ENCODE data around the gene ERICH6B.

ERICH6B gene

DNA sequence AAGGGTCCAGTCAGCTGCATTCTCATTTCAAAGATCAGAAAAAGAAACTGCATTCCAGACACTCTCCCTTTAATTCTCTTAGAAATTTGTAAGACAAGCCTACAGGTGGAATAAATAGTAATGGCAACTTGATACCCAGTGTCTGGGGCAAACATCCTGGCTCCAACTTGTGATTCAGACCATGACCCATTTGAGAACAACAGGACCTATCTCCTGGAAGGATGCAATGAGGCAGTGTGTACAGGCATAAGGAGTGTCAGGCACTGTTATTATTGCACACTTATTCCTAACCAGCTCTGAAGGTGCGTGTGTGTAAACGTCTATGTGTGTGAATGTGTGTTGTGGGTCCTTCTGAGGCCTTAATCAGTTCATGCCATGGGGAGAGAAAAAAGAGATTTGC lies 13.9 kb downstream of the ERICH6B start:
- DNase-seq (ENCODE audit: low read depth), result no peak

DNA sequence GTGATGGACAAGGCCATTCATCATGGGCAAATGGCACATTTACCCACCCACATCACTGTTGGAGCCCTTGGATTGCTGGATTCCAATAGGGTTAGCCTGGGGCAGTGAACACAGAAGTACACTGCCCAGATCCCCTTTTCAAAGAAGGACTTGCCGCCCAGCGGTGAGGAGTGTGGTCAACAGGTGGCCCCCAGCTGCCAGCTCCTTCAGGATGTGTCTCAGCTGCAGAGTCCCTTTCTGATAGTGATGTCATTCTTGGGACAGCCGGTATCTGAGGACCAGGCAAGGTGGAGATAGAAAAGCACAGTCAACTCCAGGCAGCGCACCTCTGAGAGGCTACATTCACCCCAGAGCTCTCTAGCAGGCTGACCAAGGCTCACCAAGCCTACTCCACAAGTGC lies 16.9 kb downstream of the ERICH6B start:
- no peak for DNase-seq (ENCODE audit: low read depth)

DNA sequence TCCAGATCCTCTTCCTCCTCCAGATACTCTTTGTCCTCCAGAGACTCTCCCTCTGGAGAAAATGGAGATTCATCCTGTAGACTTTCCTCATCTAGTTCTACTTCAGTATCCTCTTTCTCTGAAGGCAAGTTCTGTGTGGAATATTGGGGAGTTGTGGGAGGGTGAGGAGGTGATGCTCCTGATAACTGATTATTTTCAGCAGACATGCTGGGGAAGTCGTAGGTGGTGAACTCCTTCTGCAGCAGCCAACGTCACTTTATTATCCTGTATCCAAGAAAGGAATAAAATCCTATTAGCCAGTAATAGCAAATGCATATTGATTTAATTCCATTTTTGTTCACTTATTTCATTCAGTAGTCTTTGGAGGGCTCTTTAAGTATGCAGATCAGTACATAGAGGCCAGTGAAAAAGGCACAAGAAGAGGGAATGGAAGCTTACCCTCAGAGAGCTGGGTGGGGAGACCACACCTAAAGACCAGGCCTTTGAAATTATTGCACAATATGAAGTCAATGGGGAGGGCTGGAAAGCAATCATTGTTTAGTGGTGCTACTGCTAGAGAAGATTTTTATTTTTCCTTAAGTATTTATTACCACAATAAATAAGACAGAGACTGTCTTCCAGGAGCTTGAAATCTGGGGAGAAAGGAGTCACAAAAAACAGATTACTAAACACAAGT lies 18.6 kb downstream of the ERICH6B start:
- no peak for DNase-seq (ENCODE audit: low read depth)

DNA sequence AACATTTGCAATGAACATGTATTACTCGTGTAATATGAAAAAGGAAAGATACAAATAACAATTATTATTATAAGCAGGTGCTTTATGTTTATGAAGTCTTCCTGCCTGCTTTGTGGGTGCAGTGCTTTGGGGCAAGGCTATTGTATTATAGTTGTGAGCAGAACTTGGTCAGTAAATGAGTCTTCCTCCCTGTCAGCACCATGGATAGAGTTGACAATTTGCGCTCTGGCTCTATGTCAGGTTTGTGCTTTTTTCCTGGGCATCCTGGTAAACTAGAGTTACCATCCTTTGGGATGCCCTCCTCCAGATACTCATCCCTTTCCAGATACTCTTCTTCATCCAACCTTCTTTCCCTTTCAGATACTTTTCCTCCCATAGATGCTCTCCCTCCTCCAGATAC lies 19.6 kb downstream of the ERICH6B start:
- no peak for DNase-seq (ENCODE audit: low read depth)

DNA sequence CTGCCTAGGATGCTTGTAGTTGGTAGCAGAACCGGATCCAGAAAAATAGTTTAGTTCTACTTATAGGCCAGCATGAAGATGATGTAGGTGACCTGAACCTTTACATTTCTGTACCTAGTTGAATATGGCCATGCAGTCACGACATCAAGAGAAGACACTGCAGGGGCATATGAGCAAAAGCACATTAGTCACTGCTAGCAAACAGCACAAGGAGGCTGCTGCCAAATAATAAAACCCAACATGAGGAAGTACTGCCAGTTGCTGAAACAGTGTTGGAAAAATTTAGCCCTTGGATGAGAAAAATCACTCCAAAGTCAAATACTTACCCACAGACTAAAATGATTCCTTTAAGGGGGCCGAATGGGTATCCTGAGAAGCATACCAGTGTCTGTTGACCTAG lies 20.8 kb downstream of the ERICH6B start:
- no peak for DNase-seq (ENCODE audit: low read depth)

DNA sequence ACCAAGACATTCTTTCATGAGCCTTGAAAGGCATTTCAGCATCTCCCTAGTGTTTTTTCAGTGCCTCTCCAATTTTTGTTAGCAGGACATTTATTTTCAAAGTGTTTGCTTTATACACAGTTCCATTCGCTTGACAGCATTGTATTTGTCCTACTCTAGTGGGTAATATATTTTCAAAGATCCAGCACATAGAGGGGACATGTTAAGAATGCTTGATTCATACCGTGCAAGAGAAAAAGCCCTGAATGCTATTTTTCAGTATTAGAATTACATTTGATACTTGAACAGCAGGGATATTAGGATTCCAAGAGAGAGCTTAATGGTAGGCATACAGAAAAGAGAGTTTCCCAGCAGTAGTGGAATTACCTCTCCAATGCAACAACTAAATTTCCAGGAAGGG lies 21.3 kb downstream of the ERICH6B start:
- no peak for DNase-seq (ENCODE audit: low read depth)

DNA sequence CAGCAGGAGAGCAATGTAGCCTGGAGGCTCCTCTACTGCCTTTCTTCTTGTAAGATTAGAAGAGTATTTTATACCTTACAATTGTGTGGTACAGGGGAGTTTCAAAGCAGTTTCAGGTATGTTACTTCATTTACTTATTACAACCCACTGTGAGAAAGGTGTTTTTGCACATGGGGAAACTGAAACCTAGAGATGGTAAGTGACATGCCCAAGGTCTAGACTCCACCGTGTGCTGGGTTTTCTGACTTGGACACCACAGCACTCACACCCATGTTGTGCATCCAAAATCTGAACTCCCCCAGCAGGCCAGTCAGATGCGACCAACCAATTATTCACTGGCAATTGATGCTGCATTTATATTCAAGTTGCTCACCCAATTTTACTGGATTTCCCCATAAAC lies 22.8 kb downstream of the ERICH6B start:
- no peak for DNase-seq (ENCODE audit: low read depth)

DNA sequence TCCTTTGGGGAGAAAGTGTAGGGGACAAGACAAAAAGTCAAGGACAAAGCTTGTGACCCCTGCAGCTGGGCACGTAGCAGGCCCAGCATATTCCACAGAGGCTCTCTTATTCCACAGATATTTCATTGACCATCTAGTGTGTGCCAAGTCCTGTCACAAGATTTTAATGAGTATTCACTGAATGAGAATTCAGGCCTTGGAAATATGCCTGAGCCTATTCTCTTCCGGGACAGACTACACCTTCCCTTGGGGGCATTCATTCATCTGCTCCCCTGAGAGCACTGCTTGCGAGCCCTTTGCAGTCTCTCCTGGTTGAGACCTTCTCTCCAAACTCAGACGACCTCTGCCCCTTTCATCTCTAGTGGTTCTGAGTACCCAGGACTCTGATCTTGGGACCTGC lies 25.5 kb downstream of the ERICH6B start:
- no peak for DNase-seq (ENCODE audit: low read depth)

DNA sequence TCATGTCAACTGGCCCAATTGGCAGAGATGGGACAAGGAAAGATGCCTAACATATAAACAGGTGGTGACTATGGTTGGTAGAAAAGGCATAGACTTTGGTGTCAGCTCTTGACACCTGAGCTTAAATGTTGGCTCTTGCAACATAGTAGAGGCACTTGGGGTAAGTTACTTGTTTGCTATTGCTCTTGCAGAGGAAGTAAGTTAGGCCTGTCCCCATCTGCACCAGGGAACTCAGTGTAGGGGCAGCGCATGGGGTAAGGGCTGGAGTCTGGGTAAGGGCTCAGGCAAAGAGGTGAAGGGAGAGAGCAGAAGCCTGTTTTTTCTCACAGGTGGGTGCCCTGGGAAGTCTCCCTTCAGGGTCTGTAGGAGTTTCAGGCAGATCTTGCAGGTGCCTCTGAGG lies 27.6 kb downstream of the ERICH6B start:
- DNase-seq (ENCODE audit: low read depth), result no peak

DNA sequence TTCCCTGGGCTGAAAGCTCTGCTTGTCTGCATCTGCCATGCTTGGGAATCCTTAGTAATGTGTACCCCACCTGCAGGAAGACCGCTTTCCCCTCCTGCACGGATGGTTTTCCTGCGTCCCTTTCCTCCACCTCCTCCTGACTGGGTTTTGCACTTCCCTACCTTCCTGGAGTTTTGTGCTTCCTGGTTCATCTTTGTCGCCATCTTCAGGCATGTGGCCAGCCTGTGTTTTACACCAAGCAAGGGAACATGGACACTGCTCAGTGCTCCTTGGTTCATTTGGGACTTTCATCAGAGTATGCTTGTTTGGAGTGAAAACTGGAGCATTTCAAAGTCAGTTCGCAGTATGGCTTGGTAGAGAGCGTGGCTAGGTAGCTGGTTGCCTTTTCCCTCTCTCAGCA lies 30.7 kb downstream of the ERICH6B start:
- DNase-seq (ENCODE audit: low read depth), result no peak

DNA sequence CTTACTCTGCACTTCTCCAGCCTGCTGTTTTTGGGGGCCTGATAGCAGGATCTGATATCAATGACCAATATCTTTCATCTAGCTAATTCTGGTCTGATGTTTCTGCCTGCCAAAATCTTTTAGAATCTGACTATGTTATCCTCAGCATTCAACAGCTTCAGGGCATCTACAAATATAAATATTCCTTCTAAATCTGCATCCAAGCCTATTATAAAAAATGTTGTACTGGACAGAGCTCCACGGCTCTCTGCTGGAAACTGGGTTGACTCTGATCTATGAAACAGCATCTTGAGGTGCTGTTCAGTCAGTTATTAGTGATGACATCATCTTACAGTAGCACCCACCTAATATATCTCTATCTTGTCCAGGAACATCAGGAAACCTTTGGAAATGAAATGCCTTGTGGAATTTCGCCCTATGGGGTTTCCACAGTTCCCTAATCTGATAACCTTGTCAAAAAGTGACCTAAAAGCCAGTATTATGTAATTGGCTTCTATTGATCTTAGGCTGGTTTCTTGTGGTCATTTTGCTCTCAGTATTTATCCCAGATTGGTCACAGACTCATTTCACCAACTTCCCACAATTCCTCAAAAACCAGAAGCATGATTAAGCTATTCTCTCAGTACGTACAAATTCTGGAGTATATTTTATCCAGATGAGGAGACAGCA lies 33.0 kb downstream of the ERICH6B start:
- no peak for DNase-seq (ENCODE audit: low read depth)

DNA sequence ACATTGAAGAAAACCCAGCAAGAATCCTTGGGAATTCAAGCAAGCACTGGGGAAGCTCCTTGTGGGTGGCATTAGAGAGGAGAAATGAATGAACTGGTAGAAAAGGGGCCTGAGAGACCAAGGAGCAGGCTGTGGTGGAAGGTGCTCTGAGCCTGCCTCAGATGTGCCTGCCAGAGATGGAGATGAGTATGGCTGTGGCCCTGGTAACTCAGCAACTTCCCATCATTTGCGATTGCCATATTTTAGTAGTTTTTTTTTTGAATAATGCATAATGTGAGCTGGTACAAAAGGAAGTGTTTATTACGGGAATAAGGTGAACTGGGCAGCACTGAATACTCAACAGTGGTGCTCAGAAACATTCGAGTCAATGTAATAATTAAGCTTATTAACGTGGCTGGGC lies 39.1 kb downstream of the ERICH6B start:
- DNase-seq (ENCODE audit: low read depth), result no peak

DNA sequence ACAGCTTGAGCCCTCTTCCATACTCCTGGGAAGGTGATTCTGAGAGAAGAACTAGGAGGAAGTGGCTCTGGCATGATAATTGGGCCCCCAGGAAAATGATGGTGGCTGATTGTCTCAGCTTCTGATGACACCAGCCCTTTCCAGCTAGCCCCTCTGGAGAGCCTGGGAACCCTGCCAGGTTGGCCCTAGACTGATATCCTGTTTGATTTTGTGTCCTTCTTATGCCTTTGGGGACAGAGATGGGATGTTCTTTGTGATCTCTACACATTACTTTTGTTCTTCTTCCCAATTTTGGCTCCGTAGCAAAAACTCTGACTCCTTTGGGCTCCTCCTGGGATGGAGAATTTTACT lies 39.7 kb downstream of the ERICH6B start:
- no peak for DNase-seq (ENCODE audit: low read depth)

DNA sequence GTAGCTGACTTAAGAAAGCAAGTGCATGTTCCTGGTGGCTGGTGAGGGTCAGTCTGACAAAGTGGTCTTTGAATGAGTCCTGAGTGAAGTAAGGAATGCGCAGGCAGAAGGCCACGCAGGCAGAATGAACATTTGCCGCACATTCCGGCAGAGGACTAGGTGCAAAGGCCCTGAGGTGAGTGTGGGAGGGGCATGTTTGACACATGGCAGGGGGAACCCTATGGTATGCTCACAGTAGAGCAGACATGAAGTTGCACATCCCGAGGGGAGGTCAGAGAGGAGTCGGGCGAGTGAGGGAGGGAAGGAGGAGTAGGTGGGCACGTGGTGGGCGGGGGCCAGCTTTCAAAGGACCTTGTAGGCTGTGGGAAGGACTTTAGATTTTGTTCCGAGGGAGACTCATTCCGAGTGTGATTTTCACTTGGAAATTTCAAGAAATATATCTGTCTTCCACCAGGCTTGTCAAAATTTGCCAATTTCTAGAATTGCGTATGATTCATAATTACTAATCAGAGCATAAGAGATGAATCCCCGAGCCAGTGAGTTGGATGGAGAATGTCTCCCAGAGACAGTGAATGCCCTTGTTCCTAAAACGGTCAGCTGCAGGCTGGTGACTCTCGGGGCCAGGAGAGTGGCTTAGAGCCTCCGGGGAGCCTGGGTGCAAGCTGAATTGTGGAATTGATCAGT lies 40.3 kb downstream of the ERICH6B start:
- DNase-seq (ENCODE audit: low read depth), result no peak

DNA sequence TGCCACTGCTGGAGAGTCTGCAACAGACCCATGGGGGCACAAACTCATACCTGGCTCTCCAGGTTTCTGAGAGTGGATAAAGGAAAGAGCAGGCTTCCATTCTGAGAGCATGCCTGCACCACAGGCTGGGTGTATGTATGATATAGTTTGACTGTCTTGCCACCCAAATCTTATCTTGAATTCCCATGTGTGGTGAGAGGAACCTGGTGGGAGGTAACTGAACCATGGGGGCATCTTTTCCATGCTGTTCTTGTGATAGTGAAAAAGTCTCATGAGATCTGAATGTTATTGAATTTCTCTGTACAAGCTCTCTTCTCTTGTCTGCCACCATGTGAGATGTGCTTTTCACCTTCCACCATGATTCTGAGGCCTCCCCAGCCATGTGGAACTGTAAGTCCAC lies 50.2 kb downstream of the ERICH6B start:
- DNase-seq (ENCODE audit: low read depth), result no peak

DNA sequence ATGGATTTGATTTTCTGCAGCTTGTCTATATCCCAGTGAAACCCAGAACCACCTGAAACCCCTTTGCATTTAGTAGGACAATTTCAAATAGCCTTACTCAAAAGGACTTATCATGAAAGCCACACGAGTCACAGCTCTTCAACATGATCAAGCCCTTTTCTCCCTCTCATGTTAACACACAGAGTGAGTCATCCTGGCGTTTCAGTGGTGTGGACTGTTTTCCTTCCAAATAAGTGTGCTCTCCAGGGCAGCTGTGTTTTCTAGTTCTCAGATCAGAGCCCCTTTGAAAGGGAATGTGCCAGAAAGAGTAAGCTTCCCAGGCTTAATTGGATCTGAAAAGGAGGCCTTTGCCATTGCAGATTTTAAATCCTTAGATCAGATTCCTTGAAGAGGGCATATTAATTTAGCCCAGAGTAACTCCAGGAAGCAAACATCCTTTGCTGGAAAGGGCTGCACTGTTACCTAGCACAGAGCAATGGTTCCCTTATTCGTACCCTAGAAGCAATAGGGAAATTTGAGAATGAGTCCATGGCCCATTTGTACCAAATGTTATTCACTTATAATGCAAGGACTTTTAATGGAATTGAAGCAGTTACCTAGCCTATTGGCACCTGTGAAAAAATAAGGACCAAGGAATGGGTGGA lies 51.3 kb downstream of the ERICH6B start:
- no peak for DNase-seq (ENCODE audit: low read depth)

DNA sequence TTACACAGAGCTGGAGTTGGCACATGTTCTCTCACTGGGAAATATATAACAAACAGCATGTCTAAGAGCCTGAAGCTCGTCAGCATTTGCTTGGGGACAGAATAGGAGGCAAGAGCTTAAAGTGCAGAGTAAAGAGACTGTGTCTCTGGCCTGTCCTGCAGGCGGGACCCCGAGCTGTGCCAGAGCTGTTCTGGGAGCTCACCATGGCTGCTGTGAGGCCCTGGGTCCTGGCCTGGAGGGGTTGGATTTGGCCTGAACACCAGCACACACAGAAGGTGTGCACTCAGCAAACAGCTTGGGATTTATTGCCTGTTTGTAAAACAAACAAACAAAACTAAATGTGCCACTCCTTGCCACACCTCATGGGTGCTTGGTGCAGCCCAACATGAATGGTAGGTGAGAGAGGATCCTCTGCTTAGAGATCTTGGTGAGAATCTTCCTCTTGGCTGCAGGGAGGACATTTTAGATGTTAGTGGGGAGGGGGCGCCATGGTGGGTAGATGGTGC lies 60.9 kb downstream of the ERICH6B start:
- DNase-seq (ENCODE audit: low read depth), result no peak

DNA sequence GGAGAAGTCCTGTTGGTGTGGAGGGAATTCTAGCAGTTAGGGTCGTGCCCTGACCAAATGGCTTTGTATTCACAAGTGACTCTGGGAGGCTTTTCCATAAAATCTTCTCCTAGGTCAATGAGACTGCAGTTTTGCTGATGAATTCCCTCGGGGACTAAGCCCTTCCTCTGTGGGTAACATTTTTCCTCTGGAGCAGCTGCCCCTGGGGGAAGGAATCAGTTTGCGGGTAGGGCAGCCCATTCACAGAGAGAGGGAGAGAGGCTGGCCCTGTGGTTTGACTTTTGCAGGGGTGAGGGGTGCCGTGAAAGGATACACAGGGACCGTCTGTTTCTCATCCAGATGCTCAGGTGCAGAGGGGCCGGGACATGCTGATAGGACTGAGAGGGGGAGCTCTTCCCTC lies 67.3 kb downstream of the ERICH6B start:
- no peak for DNase-seq (ENCODE audit: low read depth)

DNA sequence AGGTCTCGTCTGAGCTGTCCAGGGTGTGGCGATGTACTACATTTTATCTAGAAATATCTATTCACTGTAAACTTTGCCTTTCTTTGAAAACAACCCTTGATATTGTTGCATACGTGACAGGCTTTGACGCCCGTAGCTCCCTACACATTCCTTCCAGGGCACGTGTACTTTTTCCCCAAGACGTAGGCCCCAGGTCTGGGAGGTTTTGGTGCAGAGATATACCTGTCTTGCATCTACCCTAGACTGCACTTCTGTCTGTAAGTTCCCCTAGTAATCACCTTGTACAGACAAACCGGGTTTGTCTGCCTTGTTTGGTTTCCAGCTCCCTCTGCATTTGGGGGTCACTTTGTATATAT lies 69.2 kb downstream of the ERICH6B start:
- DNase-seq (ENCODE audit: low read depth), result no peak

DNA sequence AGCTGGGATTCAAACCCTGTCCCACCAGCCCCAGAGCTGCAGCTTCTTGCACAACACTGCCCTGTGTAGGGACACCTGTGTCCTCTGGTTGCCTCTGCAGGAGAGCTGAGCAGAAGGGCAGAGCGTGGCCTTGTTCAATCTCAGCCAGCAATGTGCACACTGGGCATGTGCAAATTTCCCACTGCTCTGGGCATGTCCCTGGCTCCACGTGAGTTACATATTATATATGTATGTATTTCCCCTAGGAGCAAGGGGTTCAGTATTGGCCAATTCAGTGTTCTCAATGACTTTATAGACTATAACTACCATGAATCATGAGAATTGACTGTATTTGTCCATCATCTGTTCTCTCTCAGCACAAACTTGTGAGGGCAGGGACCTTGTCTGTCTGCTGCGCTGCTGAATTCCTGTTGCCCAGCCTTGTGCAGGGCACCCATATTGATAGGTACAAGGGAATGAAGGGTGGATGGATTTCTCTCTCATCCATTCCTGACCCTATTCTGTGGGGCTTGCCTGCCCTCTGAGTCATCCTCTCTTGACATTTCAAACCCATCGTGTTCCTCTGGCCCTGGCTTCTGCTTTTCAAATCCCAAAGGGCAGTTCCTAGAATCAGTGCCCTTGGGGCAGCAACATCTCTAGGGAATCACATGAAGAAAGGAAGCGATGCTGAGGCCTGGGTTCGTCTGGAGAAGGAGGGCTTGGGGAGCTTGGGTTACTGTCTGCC lies 69.7 kb downstream of the ERICH6B start:
- no peak for DNase-seq (ENCODE audit: low read depth)

DNA sequence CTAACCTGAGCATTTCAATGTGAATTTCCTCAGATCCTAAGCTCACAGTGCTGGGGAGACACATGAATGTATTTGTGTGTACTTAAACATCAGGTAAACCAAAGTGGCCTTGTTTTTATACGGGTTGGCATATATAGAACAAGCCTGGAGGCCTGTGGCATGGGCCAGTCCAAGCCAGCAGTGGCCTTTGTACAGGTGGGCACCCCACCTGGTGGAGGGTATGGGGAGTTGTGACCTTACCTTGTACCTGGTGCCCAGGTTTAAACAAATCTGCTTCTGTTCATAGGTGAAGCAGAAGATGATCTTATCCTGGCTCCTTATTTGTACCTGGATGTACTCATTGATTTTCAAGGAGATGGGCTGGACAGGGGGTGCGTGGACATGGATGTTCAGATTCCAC lies 71.0 kb downstream of the ERICH6B start:
- DNase-seq (ENCODE audit: low read depth), result no peak

DNA sequence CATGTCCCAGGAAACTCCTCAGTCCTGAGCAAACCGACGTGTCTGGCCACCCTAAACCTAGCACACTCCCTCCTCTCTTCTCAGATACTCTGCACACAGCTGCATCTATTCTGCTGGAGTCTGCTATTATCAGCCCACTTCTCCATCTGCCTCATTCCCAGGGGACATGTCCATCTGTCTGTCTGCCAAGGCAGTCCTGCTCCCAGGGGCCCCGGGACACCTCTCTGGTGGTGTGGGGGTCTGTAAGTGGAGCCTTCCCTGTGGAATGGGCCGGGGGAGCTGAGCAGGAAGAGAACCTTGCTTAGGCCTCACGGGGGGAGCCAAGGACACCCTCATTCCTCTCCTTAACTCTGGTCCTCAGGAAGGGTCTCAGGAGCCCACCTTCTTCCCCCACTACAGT lies 72.7 kb downstream of the ERICH6B start:
- no peak for DNase-seq (ENCODE audit: low read depth)
